WTC11 (cell line): ENCODE data around the gene ACSF2. TPM values are rescaled to one million over a fixed set of nuclear protein-coding genes. Genes with fewer than 3 reads are reported as not detected.

ENCODE experiments used
- ATAC-seq: fragments of 200-7000 bp; cut with Tn5 transposase; 2 replicates; pipeline ENCODE4 v1.10.0; 2021; ENCODE audit warnings: mild to moderate bottlenecking, moderate library complexity
- CTCF ChIA-PET: fragments of 300-600 bp; sonication (Branson Sonifier 250); formaldehyde crosslinking; loops from one replicate; lab custom pipeline; 2021; ENCODE audit warnings: antibody characterized with exemption; lab: Charles Lee
- POLR2A ChIA-PET: fragments of 350-600 bp; sonication (Branson Sonifier 250); formaldehyde crosslinking; loops from one replicate; lab custom pipeline; 2021; ENCODE audit warnings: antibody characterized with exemption; lab: Charles Lee
- DNase-seq: peaks from one replicate; pipeline ENCODE4 v3.0.0; 2021; ENCODE audit warnings: low spot score
- H3K27ac Mint-ChIP-seq: 2 replicates; pipeline ENCODE4 v1.8.0; 2021; ENCODE audit warnings: mixed read lengths
- H3K27me3 Mint-ChIP-seq: 2 replicates; pipeline ENCODE4 v1.8.0; 2021; ENCODE audit warnings: low read depth, mild to moderate bottlenecking, moderate library complexity, mixed read lengths
- H3K36me3 Mint-ChIP-seq: 2 replicates; pipeline ENCODE4 v1.8.0; 2021; ENCODE audit warnings: mixed read lengths
- H3K4me1 Mint-ChIP-seq: 2 replicates; pipeline ENCODE4 v1.8.0; 2022; ENCODE audit warnings: mixed read lengths
- H3K4me3 Mint-ChIP-seq: 2 replicates; pipeline ENCODE4 v1.8.0; 2021; ENCODE audit warnings: mild to moderate bottlenecking, moderate library complexity, mixed read lengths
- H3K9me3 Mint-ChIP-seq: 2 replicates; pipeline ENCODE4 v1.8.0; 2021; ENCODE audit warnings: mixed read lengths
- CREM ChIP-seq: sonication (generic); formaldehyde crosslinking; IDR thresholded peaks from 2 replicates; pipeline ENCODE4 v1.8.1; 2022; ENCODE audit warnings: mild to moderate bottlenecking, missing genetic modification reagents, moderate library complexity
- FOXK1 ChIP-seq: sonication (generic); formaldehyde crosslinking; IDR thresholded peaks from 2 replicates; pipeline ENCODE4 v1.8.0; 2022; ENCODE audit warnings: mild to moderate bottlenecking, moderate library complexity, missing genetic modification reagents
- JUN ChIP-seq: sonication (generic); formaldehyde crosslinking; IDR thresholded peaks from 2 replicates; pipeline ENCODE4 v1.8.0; 2023; ENCODE audit warnings: mild to moderate bottlenecking, missing genetic modification reagents
- MXD4 ChIP-seq: fragments of 250-450 bp; sonication (Bioruptor Pico); IDR thresholded peaks from 2 replicates; pipeline ENCODE4 v1.8.0; 2021; ENCODE audit warnings: mild to moderate bottlenecking, moderate library complexity, borderline replicate concordance
- MYBL2 ChIP-seq: sonication (generic); formaldehyde crosslinking; IDR thresholded peaks from 2 replicates; pipeline ENCODE4 v1.8.1; 2023; ENCODE audit warnings: mild to moderate bottlenecking, moderate library complexity, missing genetic modification reagents
- NR3C1 ChIP-seq: sonication (generic); formaldehyde crosslinking; conservative IDR thresholded peaks from 2 replicates; pipeline ENCODE4 v1.8.1; 2023; ENCODE audit warnings: low read depth, mild to moderate bottlenecking, missing genetic modification reagents
- RORB ChIP-seq: fragments of 250-450 bp; sonication (Bioruptor Pico); IDR thresholded peaks from 2 replicates; pipeline ENCODE4 v1.9.0; 2021; ENCODE audit warnings: mild to moderate bottlenecking
- TCF7 ChIP-seq: sonication (generic); formaldehyde crosslinking; IDR thresholded peaks from 2 replicates; pipeline ENCODE4 v1.8.0; 2022; ENCODE audit warnings: mild to moderate bottlenecking, low read depth, missing genetic modification reagents, moderate library complexity
- ZBTB21 ChIP-seq: sonication (generic); formaldehyde crosslinking; IDR thresholded peaks from 2 replicates; pipeline ENCODE4 v1.8.1; 2023; ENCODE audit warnings: mild to moderate bottlenecking, missing genetic modification reagents, borderline replicate concordance
- ZNF138 ChIP-seq: sonication (generic); formaldehyde crosslinking; conservative IDR thresholded peaks from 2 replicates; pipeline ENCODE4 v1.8.1; 2022; ENCODE audit warnings: mild to moderate bottlenecking, moderate library complexity, missing genetic modification reagents
- ZNF263 ChIP-seq: sonication (generic); formaldehyde crosslinking; IDR thresholded peaks from 2 replicates; pipeline ENCODE4 v1.8.1; 2022; ENCODE audit warnings: low read depth, mild to moderate bottlenecking, moderate library complexity, missing genetic modification reagents
- ZNF396 ChIP-seq: fragments of 250-450 bp; sonication (Bioruptor Pico); IDR thresholded peaks from 2 replicates; pipeline ENCODE4 v1.8.0; 2021; ENCODE audit warnings: mild to moderate bottlenecking, moderate library complexity, borderline replicate concordance
- total RNA-seq: library from RNA; stranded (reverse); gene quantifications from 3 replicates; pipeline ENCODE4 v1.2.3, GENCODE V29; 2021
- TF ChIP-seq, protein P1 (sequence below): fragments of 250-450 bp; sonication (Bioruptor Pico); IDR thresholded peaks from 2 replicates; pipeline ENCODE4 v1.8.0; 2021; ENCODE audit warnings: mild to moderate bottlenecking
- TF ChIP-seq, protein P2 (sequence below): fragments of 250-450 bp; sonication (Bioruptor Pico); IDR thresholded peaks from 2 replicates; pipeline ENCODE4 v1.9.0; 2021; ENCODE audit warnings: moderate library complexity, mild to moderate bottlenecking, inconsistent platforms, borderline replicate concordance
- TF ChIP-seq, protein P3 (sequence below): sonication (generic); formaldehyde crosslinking; IDR thresholded peaks from 2 replicates; pipeline ENCODE4 v1.8.0; 2023; ENCODE audit warnings: missing genetic modification reagents
- TF ChIP-seq, protein P4 (sequence below): sonication (generic); formaldehyde crosslinking; IDR thresholded peaks from 2 replicates; pipeline ENCODE4 v1.8.0; 2022; ENCODE audit warnings: mild to moderate bottlenecking, missing genetic modification reagents
- TF ChIP-seq, protein P5 (sequence below): sonication (generic); formaldehyde crosslinking; IDR thresholded peaks from 2 replicates; pipeline ENCODE4 v1.8.1; 2022; ENCODE audit warnings: mild to moderate bottlenecking, moderate library complexity, missing genetic modification reagents
- TF ChIP-seq, protein P6 (sequence below): sonication (generic); formaldehyde crosslinking; IDR thresholded peaks from 2 replicates; pipeline ENCODE4 v1.8.0; 2022; ENCODE audit warnings: mild to moderate bottlenecking, missing genetic modification reagents
- TF ChIP-seq, protein P7 (sequence below): fragments of 250-450 bp; sonication (Bioruptor Pico); IDR thresholded peaks from 2 replicates; pipeline ENCODE4 v1.9.0; 2021; ENCODE audit warnings: mild to moderate bottlenecking
- TF ChIP-seq, protein P8 (sequence below): sonication (generic); formaldehyde crosslinking; IDR thresholded peaks from 2 replicates; pipeline ENCODE4 v1.8.0; 2022; ENCODE audit warnings: missing genetic modification reagents

ACSF2 gene
- total RNA-seq, 1 experiment from 2014 or later = 19.9 TPM

DNA sequence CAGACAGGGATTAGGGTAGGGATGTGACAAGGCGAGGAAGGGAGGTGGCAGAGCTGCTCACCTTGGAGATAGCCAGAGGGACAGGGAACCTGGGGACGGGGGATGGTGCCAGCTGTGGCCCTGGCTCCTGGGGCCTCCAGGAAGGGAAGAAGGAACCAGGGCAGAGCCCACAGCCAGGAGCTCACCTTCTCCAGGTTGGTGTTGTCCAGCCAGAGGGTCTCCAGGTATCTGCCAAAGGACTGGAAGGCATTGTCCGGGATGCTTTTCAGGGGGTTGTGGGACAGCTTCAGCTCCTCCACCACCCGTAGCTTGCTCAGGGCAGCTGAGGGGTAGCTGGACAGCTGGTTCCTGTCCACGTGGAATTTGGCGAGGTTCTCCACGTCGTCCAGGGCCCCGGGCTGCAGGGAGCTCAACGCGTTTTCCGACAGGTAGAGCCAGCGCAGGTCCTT, 41.9 kb downstream of the ACSF2 start (continued):
- TF ChIP-seq, protein P1, sequence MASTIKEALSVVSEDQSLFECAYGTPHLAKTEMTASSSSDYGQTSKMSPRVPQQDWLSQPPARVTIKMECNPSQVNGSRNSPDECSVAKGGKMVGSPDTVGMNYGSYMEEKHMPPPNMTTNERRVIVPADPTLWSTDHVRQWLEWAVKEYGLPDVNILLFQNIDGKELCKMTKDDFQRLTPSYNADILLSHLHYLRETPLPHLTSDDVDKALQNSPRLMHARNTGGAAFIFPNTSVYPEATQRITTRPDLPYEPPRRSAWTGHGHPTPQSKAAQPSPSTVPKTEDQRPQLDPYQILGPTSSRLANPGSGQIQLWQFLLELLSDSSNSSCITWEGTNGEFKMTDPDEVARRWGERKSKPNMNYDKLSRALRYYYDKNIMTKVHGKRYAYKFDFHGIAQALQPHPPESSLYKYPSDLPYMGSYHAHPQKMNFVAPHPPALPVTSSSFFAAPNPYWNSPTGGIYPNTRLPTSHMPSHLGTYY (CRISPR knock-in tag) = no peak

DNA sequence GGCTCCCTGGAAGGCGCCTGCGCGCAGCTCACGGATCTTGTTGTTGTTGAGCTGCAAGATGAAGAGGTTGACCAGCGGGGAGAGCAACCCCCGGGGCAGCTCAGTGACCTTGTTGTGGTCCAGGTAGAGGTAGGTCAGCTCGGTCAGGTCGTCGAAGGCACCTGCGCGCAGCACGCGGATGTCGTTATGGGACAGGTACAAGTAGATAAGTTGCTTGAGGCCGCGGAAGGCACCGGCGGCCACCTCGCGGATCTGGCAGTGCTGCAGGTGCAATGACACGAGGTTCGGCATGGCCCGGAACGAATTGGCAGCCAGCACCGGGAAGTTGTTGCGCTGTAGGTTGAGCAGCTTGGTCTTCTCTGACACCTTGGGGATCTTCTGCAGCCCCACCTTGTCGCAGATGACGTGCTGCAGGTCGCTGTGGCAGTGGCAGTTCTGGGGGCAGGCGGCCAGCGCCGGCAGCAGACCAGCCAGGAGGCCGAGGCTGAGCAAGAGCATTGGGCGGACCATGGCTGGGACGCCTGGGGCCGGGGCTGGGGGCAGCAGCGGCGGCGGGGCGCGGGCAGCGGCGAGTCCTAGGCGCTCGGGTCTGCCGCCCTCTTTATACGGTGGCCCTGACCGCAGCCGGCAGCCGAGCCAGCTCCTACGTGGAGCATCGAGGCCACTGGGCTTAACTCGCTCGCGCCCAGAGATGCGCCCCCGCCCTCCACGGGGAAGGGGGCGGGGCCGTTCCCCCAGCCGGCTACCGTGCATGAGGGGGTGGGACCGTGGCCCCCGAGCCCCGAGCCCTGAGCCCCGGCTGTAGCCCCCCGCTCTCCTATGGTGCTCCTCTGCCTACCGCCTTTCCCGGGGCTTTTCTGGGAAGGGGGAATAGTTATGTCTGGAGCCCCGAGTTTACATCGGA, 42.5 kb downstream of the ACSF2 start, which contains the start of gene CHAD:
Gene CHAD (minus strand): TSS at position 577 of the 904 bp plus-strand sequence. CDS start 67 bp downstream, at position 510.
- DNase-seq (peak; percentile 40), ATAC-seq (peak; percentile 41)
- ChIA-PET POLR2A (no interaction called here), CTCF (interaction anchor here (1.1 to 4.0 kb wide), 6 partner anchors 10 to 106 kb away, joined by 3 to 18 read pairs (median 7); partner anchors contain the start of genes CACNA1G and LRRC59)
- TF ChIP-seq, protein P2, sequence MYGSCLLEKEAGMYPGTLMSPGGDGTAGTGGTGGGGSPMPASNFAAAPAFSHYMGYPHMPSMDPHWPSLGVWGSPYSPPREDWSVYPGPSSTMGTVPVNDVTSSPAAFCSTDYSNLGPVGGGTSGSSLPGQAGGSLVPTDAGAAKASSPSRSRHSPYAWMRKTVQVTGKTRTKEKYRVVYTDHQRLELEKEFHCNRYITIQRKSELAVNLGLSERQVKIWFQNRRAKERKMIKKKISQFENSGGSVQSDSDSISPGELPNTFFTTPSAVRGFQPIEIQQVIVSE (CRISPR knock-in tag) = no peak
- TF ChIP-seq JUN (CRISPR knock-in tag) (no peak), FOXK1 (no peak), TCF7 (no peak), MXD4 (CRISPR knock-in tag) (no peak), ZNF396 (CRISPR knock-in tag) (no peak), ZBTB21 (CRISPR knock-in tag) (no peak), ZNF138 (CRISPR knock-in tag) (0 out of 2 replicates have a peak, but pooled peaks have one; percentile 40), MYBL2 (CRISPR knock-in tag) (no peak), ZNF263 (CRISPR knock-in tag) (no peak), CREM (CRISPR knock-in tag) (peak; percentile 30; the same call in 1 of the 2 replicates), RORB (CRISPR knock-in tag) (no peak), NR3C1 (0 out of 2 replicates have a peak, but pooled peaks have one; percentile 23)
- TF ChIP-seq, protein P3, sequence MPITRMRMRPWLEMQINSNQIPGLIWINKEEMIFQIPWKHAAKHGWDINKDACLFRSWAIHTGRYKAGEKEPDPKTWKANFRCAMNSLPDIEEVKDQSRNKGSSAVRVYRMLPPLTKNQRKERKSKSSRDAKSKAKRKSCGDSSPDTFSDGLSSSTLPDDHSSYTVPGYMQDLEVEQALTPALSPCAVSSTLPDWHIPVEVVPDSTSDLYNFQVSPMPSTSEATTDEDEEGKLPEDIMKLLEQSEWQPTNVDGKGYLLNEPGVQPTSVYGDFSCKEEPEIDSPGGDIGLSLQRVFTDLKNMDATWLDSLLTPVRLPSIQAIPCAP = no peak
- TF ChIP-seq, protein P4, sequence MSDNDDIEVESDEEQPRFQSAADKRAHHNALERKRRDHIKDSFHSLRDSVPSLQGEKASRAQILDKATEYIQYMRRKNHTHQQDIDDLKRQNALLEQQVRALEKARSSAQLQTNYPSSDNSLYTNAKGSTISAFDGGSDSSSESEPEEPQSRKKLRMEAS (CRISPR knock-in tag) = no peak
- TF ChIP-seq, protein P5, sequence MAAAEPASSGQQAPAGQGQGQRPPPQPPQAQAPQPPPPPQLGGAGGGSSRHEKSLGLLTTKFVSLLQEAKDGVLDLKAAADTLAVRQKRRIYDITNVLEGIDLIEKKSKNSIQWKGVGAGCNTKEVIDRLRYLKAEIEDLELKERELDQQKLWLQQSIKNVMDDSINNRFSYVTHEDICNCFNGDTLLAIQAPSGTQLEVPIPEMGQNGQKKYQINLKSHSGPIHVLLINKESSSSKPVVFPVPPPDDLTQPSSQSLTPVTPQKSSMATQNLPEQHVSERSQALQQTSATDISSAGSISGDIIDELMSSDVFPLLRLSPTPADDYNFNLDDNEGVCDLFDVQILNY (CRISPR knock-in tag) = no peak
- TF ChIP-seq, protein P6, sequence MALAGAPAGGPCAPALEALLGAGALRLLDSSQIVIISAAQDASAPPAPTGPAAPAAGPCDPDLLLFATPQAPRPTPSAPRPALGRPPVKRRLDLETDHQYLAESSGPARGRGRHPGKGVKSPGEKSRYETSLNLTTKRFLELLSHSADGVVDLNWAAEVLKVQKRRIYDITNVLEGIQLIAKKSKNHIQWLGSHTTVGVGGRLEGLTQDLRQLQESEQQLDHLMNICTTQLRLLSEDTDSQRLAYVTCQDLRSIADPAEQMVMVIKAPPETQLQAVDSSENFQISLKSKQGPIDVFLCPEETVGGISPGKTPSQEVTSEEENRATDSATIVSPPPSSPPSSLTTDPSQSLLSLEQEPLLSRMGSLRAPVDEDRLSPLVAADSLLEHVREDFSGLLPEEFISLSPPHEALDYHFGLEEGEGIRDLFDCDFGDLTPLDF (CRISPR knock-in tag) = no peak
- TF ChIP-seq, protein P7, sequence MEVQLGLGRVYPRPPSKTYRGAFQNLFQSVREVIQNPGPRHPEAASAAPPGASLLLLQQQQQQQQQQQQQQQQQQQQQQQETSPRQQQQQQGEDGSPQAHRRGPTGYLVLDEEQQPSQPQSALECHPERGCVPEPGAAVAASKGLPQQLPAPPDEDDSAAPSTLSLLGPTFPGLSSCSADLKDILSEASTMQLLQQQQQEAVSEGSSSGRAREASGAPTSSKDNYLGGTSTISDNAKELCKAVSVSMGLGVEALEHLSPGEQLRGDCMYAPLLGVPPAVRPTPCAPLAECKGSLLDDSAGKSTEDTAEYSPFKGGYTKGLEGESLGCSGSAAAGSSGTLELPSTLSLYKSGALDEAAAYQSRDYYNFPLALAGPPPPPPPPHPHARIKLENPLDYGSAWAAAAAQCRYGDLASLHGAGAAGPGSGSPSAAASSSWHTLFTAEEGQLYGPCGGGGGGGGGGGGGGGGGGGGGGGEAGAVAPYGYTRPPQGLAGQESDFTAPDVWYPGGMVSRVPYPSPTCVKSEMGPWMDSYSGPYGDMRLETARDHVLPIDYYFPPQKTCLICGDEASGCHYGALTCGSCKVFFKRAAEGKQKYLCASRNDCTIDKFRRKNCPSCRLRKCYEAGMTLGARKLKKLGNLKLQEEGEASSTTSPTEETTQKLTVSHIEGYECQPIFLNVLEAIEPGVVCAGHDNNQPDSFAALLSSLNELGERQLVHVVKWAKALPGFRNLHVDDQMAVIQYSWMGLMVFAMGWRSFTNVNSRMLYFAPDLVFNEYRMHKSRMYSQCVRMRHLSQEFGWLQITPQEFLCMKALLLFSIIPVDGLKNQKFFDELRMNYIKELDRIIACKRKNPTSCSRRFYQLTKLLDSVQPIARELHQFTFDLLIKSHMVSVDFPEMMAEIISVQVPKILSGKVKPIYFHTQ (CRISPR knock-in tag) = no peak
- TF ChIP-seq, protein P8, sequence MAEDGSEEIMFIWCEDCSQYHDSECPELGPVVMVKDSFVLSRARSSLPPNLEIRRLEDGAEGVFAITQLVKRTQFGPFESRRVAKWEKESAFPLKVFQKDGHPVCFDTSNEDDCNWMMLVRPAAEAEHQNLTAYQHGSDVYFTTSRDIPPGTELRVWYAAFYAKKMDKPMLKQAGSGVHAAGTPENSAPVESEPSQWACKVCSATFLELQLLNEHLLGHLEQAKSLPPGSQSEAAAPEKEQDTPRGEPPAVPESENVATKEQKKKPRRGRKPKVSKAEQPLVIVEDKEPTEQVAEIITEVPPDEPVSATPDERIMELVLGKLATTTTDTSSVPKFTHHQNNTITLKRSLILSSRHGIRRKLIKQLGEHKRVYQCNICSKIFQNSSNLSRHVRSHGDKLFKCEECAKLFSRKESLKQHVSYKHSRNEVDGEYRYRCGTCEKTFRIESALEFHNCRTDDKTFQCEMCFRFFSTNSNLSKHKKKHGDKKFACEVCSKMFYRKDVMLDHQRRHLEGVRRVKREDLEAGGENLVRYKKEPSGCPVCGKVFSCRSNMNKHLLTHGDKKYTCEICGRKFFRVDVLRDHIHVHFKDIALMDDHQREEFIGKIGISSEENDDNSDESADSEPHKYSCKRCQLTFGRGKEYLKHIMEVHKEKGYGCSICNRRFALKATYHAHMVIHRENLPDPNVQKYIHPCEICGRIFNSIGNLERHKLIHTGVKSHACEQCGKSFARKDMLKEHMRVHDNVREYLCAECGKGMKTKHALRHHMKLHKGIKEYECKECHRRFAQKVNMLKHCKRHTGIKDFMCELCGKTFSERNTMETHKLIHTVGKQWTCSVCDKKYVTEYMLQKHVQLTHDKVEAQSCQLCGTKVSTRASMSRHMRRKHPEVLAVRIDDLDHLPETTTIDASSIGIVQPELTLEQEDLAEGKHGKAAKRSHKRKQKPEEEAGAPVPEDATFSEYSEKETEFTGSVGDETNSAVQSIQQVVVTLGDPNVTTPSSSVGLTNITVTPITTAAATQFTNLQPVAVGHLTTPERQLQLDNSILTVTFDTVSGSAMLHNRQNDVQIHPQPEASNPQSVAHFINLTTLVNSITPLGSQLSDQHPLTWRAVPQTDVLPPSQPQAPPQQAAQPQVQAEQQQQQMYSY (CRISPR knock-in tag) = no peak
- H3K27ac Mint-ChIP-seq = no peak within 1 kb of the TSS
- no peaks in the 10 kb centered on the region for H3K9me3 Mint-ChIP-seq
- H3K4me1 Mint-ChIP-seq = peaks cover 23% of the 10 kb centered on the region
- peaks cover 27% of the 10 kb centered on the region for H3K27me3 Mint-ChIP-seq
- no peaks in the 10 kb centered on the region for H3K36me3 Mint-ChIP-seq
- peak within 1 kb of the TSS; percentile 61 for H3K4me3 Mint-ChIP-seq
